ENCODE measurements around the gene SLC7A9. TPM values are rescaled to one million over a fixed set of nuclear protein-coding genes. Genes with fewer than 3 reads are reported as not detected.

SLC7A9 gene
- total and polyA plus RNA-seq, 10 of the 15 experiments (the other 5 are each of a cell fraction or from before 2014, with no cell fraction given), result 0.13 to 0.17 TPM; not detected in 8

- RAD21 ChIA-PET (ENCODE audit: unreplicated experiment), result no interaction called here
- Histone ChIP-seq H3K9me3 (replicated peaks; ENCODE audit: control insufficient read depth, insufficient read depth, low read length) (no peaks in the 10 kb centered on the region), H3K9ac (ENCODE audit: control insufficient read depth, insufficient read depth, low read length) (no peak overlapping the region), H3K27me3 (replicated peaks in 1 of 2; ENCODE audit: control insufficient read depth in 2 of 2, insufficient read depth in 2 of 2, low read length in 1 of 2) (no peaks in the 10 kb centered on the region), H3K79me2 (ENCODE audit: control insufficient read depth, insufficient read depth, low read length) (no peaks in the 10 kb centered on the region), H3K36me3 (ENCODE audit: control insufficient read depth in 2 of 2, insufficient read depth in 2 of 2, low read length in 1 of 2) (no peaks in the 10 kb centered on the region), H3K4me3 (no peak overlapping the region), H3K4me1 (ENCODE audit: control insufficient read depth, insufficient read depth, low read length) (no peaks in the 10 kb centered on the region), H3K4me2 (ENCODE audit: control insufficient read depth, insufficient read depth) (no peak overlapping the region), H3K27ac (ENCODE audit: control insufficient read depth, insufficient read depth) (no peak overlapping the region), H4K20me1 (ENCODE audit: control insufficient read depth, insufficient read depth) (no peaks in the 10 kb centered on the region), H2AFZ (ENCODE audit: control insufficient read depth, low read depth, low read length) (no peak overlapping the region)
- DNase-seq (ENCODE audit: low read depth, low spot score) (no peak), ATAC-seq (no peak), FAIRE-seq (no peak)
- CTCF ChIA-PET, result no interaction called here
- SMC1A ChIA-PET (ENCODE audit: uncharacterized antibody, unreplicated experiment), result no interaction called here
- intact Hi-C loops (cut with micrococcal nuclease; ENCODE audit: unreplicated experiment) (no loop called here), in situ Hi-C loops (cut with MboI) (no loop called here)
- 47% methylated on average over 13 of the region's 13 CpGs for WGBS (ENCODE audit: insufficient coverage, insufficient replicate concordance, low lambda C conversion rate, missing lambda C conversion rate)
- POLR2A ChIA-PET, result no interaction called here
- no peak for TF ChIP-seq ZBTB11 (CRISPR knock-in tag; IDR thresholded peaks at IDR 0.05)
- no peak for TF ChIP-seq HDAC2 (IDR thresholded peaks at IDR 0.05)
- TF ChIP-seq ZBED1 (IDR thresholded peaks at IDR 0.05; ENCODE audit: borderline replicate concordance), result no peak
- TF ChIP-seq SUPT20H (IDR thresholded peaks at IDR 0.05; ENCODE audit: borderline replicate concordance, control insufficient read depth, low read depth, low read length), result no peak
- TF ChIP-seq EGR1 (IDR thresholded peaks at IDR 0.05; ENCODE audit: borderline replicate concordance in 1 of 2, low read depth in 2 of 2, low read length in 2 of 2), result no peak
- TF ChIP-seq NR2F1 (conservative IDR thresholded peaks at IDR 0.05), result no peak
- no TSS peak for BruUV-seq (replicated peaks)
Observed at GRCh38 chr19:32858155-32858554, 11.4 kb downstream of the SLC7A9 start.
